Sigmoid colon (tissue), 7 donors: ENCODE measurements around the gene DNASE1L2. TPM values are rescaled to one million over a fixed set of nuclear protein-coding genes. Genes with fewer than 3 reads are reported as not detected.

Source experiments
- DNase-seq: peaks from one replicate; pipeline ENCODE4 v3.0.0-alpha.2; 2019
- H3K27ac ChIP-seq, 4 donors: fragments of 200-600 bp; sonication (generic); one replicate each; pipeline ENCODE4 v1.5.1; 2016 to 2019; ENCODE audit warnings: mild to moderate bottlenecking in 1 of 4
- H3K27me3 ChIP-seq, 3 donors: fragments of 200-600 bp; sonication (generic); one replicate each; pipeline ENCODE4 v1.5.1; 2019; ENCODE audit warnings: mild to moderate bottlenecking in 1 of 3
- H3K36me3 ChIP-seq, 4 donors: fragments of 200-600 bp; sonication (generic); one replicate each; pipeline ENCODE4 v1.5.1; 2016 to 2019
- H3K4me1 ChIP-seq, 4 donors: fragments of 200-600 bp; sonication (generic); one replicate each; pipeline ENCODE4 v1.5.1; 2017 to 2019
- H3K4me3 ChIP-seq, 4 donors: fragments of 200-600 bp; sonication (generic); one replicate each; pipeline ENCODE4 v1.5.1; 2017 to 2019; ENCODE audit warnings: mild to moderate bottlenecking in 2 of 4, moderate library complexity in 1 of 4
- H3K9me3 ChIP-seq, 4 donors: fragments of 200-600 bp in 3 of 4; sonication (generic) in 3 of 4; one replicate each; pipeline versions ENCODE4 v1.5.1 to v1.6.1; 2013 to 2019
- CTCF ChIP-seq, 4 experiments: fragments of 450-650 bp in 3 of 4; fragments of 200-600 bp in 1 of 4; IDR thresholded peaks; one replicate each; pipeline ENCODE4 v1.5.1; 2016 to 2019; ENCODE audit warnings: antibody characterized with exemption in 4 of 4, mild to moderate bottlenecking in 3 of 4, moderate library complexity in 2 of 4
- EP300 ChIP-seq, 4 donors: sonication (generic); formaldehyde crosslinking; IDR thresholded peaks; one replicate each; pipeline ENCODE4 v1.6.1; 2017; ENCODE audit warnings: antibody characterized with exemption in 4 of 4
- POLR2A ChIP-seq, 2 donors: fragments of 450-650 bp; IDR thresholded peaks; one replicate each; pipeline ENCODE4 v1.6.1; 2016; ENCODE audit warnings: antibody characterized with exemption in 2 of 2, mild to moderate bottlenecking in 2 of 2, moderate library complexity in 2 of 2
- POLR2AphosphoS5 ChIP-seq, 4 donors: sonication (generic); formaldehyde crosslinking; IDR thresholded peaks; one replicate each; pipeline ENCODE4 v1.6.1; 2017; ENCODE audit warnings: antibody characterized with exemption in 4 of 4
- whole genome bisulfite sequencing, 2 donors: extraction: QIAGEN DNeasy Blood & Tissue Kit; methylation state at CpG; one replicate each; pipeline ENCODE4 v1.1.7; 2013; 5-methylcytosine and 5-hydroxymethylcytosine counted together
- intact Hi-C: fragments of 100-400 bp; cut with DNase I; formaldehyde crosslinking; loops from one replicate; pipeline ENCODE4 v1.15.1; 2023
- polyA plus RNA-seq, 3 donors: library from polyadenylated mRNA; stranded (reverse); fragments of 200-250 nt; gene quantifications; one replicate each; pipeline ENCODE4 v1.2.3, GENCODE V29; 2013
- total RNA-seq, 4 donors: library from RNA; depleted of rRNA; stranded (reverse); fragments of >200 nt; gene quantifications; one replicate each; pipeline ENCODE4 v1.1.0, GENCODE V29; 2016
- donor health status: healthy with polysubstance abuse.
- donor health status: Bipolar disorder and iron deficiency.
- donor health status: healthy.

The DNASE1L2 gene
- total and polyA plus RNA-seq, 7 donors: 0.36 to 0.93 (median 0.82) TPM; not detected in 3

- peaks cover 0 to 13% (median 11%) of the 10 kb centered on the region in 4 donors for H3K4me1 ChIP-seq
- no peak for TF ChIP-seq CTCF (IDR thresholded peaks at IDR 0.05)
- TF ChIP-seq POLR2AphosphoS5 (IDR thresholded peaks at IDR 0.05): no peak
- no peak for TF ChIP-seq EP300 (IDR thresholded peaks at IDR 0.05)
- TF ChIP-seq POLR2A (IDR thresholded peaks at IDR 0.05): no peak
- H3K9me3 ChIP-seq: no peaks in the 10 kb centered on the region
- no peak overlapping the region for H3K27ac ChIP-seq
- WGBS, 2 donors: 92% methylated on average over 13 of the region's 13 CpGs
- peaks cover 0 to 23% (median 0%) of the 10 kb centered on the region in 3 donors for H3K27me3 ChIP-seq
- DNase-seq: no peak
- intact Hi-C loops: no loop called here
- peaks cover 62 to 84% (median 70%) of the 10 kb centered on the region in 4 donors for H3K36me3 ChIP-seq
- H3K4me3 ChIP-seq: no peak overlapping the region
Measured at GRCh38 chr16:2230376-2230775, 5.9 kb upstream of the DNASE1L2 start.

- intact Hi-C loops: no loop called here
- no peaks in the 10 kb centered on the region for H3K9me3 ChIP-seq
- TF ChIP-seq CTCF (IDR thresholded peaks at IDR 0.05) (no peak), POLR2A (IDR thresholded peaks at IDR 0.05) (no peak), EP300 (IDR thresholded peaks at IDR 0.05) (no peak), POLR2AphosphoS5 (IDR thresholded peaks at IDR 0.05) (no peak)
- H3K36me3 ChIP-seq: peaks cover 67 to 91% (median 75%) of the 10 kb centered on the region in 4 donors
- peaks cover under 1 to 32% (median 6%) of the 10 kb centered on the region in 3 donors for H3K27me3 ChIP-seq
- DNase-seq: no peak
- no peak overlapping the region for H3K4me3 ChIP-seq
- H3K4me1 ChIP-seq: peaks cover 0 to 14% (median 12%) of the 10 kb centered on the region in 4 donors
- 91% methylated on average over 29 of the region's 29 CpGs for WGBS, 2 donors
- no peak overlapping the region for H3K27ac ChIP-seq
Measured at GRCh38 chr16:2231016-2231931, 5.0 kb upstream of the DNASE1L2 start.

GRCh38 chr16:2232094-2232990, 3.9 kb upstream of the DNASE1L2 start:
- WGBS, 2 donors: 92 to 94% methylated on average over 41 of the region's 41 CpGs
- Histone ChIP-seq H3K4me1 (peaks cover 0 to 18% (median 16%) of the 10 kb centered on the region in 4 donors), H3K9me3 (no peaks in the 10 kb centered on the region), H3K36me3 (peaks cover 67 to 84% (median 75%) of the 10 kb centered on the region in 4 donors), H3K27ac (no peak overlapping the region), H3K27me3 (peaks cover 11 to 43% (median 17%) of the 10 kb centered on the region in 3 donors), H3K4me3 (no peak overlapping the region)
- intact Hi-C loops: no loop called here
- DNase-seq: no peak
- TF ChIP-seq EP300 (IDR thresholded peaks at IDR 0.05) (no peak), POLR2A (IDR thresholded peaks at IDR 0.05) (no peak), CTCF (IDR thresholded peaks at IDR 0.05) (no peak), POLR2AphosphoS5 (IDR thresholded peaks at IDR 0.05) (no peak)

- DNase-seq: no peak
- H3K4me3 ChIP-seq: no peak overlapping the region
- H3K4me1 ChIP-seq: peaks cover 0 to 26% (median 24%) of the 10 kb centered on the region in 4 donors
- no peak overlapping the region for H3K27ac ChIP-seq
- TF ChIP-seq POLR2AphosphoS5 (IDR thresholded peaks at IDR 0.05) (no peak), CTCF (IDR thresholded peaks at IDR 0.05) (no peak), POLR2A (IDR thresholded peaks at IDR 0.05) (no peak), EP300 (IDR thresholded peaks at IDR 0.05) (no peak)
- WGBS, 2 donors: 95% methylated on average over 28 of the region's 28 CpGs
- intact Hi-C loops: no loop called here
- no peaks in the 10 kb centered on the region for H3K9me3 ChIP-seq
- H3K27me3 ChIP-seq: peaks cover 17 to 51% (median 26%) of the 10 kb centered on the region in 3 donors
- peaks cover 65 to 77% (median 72%) of the 10 kb centered on the region in 4 donors for H3K36me3 ChIP-seq
Measured at GRCh38 chr16:2233046-2233775, 3.0 kb upstream of the DNASE1L2 start.
